ENCODE data around the gene MRPL58.

DNA sequence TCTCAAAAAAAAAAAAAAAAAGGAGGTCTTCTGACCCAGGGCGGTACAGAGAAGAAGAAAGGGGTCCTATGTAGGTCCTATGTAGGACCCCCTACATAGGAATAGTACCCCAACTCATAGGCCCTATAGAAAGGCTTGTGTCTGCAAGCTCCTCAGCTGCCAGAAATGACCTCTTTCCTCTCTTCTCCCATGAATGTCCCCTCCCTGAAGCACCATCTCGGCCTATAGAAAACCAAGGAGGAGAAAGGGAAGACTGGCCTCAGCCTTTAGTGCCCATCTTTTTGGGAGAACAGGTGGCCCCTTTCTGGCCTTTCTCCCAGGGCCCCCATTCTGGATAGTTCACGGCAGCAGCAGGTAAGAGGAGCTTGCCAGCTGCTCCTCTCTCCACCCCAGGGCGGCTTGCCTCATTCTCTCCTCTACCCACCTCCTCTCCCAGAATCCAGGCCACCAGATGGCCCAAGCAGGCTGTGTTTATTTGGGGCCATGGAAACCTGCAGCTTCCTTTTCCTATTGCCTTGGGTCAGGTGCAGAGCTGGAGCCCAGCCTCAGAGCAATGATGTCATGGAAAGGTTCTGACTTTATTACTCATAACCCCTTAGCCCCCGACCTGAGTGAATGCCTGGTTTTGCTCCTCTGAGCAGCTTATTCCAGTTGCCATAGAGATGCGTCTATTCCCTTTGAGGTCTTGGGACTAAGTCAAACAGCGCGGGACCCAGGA, 1.6 kb upstream of the MRPL58 start:
- TF ChIP-seq, protein P1, sequence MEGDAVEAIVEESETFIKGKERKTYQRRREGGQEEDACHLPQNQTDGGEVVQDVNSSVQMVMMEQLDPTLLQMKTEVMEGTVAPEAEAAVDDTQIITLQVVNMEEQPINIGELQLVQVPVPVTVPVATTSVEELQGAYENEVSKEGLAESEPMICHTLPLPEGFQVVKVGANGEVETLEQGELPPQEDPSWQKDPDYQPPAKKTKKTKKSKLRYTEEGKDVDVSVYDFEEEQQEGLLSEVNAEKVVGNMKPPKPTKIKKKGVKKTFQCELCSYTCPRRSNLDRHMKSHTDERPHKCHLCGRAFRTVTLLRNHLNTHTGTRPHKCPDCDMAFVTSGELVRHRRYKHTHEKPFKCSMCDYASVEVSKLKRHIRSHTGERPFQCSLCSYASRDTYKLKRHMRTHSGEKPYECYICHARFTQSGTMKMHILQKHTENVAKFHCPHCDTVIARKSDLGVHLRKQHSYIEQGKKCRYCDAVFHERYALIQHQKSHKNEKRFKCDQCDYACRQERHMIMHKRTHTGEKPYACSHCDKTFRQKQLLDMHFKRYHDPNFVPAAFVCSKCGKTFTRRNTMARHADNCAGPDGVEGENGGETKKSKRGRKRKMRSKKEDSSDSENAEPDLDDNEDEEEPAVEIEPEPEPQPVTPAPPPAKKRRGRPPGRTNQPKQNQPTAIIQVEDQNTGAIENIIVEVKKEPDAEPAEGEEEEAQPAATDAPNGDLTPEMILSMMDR (conservative IDR thresholded peaks at IDR 0.05; ENCODE audit: low read length) = no peak
- TF ChIP-seq EZH2phosphoT487 (IDR thresholded peaks at IDR 0.05; ENCODE audit: borderline replicate concordance) = no peak
